Measurements from ENCODE around the gene NEK1.
"Not testable (repeated sequence)": the region's sequence is repeated elsewhere in the genome, so short reads cannot be mapped to it uniquely, and the experiment has no call there.

The NEK1 gene

DNA sequence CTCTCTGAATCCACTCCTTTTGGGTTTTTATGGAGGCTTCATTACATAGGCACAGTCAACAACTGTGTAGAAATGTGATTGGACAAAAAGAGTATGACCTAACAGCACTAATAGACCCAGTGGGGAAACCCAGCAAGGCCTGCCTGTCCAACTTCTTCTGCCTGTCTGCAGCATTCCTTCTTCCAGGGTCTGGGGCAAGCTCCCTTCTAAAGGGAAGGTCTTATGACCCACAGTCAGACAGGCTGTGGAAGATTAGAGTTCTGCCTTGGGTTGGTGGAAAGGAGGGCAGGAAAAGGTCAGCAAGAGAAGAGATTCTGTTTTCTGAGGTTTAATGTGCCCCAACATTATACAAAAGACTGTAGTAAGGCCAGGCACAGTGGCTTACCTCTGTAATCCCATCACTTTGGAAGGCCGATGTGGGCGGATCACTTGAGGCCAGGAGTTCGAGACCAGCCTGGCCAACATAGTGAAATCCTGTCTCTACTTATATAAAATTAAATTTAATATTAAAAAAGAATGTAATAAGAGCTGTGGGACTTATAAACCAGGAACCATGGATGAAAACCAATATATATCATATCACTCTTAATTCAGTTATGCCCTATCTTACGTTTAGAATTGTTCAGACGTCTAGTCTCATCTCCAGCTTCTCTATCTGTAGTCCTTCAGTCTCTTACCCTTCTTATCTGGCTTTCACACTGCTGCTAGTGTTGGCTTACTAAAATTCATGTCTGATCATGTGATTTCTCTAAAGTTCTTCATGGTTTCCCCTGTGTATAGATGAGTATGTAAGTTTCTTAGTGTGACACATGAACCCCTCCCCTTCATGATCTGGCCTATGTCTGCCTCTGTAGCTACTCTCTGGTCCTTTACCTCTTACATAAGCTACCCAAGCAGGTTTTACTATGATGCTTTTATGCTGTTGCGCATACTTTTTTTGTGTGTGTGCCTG, 14.2 kb upstream of the NEK1 start:
- DNase-seq (ENCODE audit: low spot score) = peak; percentile 6

GRCh38 chr4:169625886-169626285, 13.5 kb upstream of the NEK1 start:
- no peak for DNase-seq (ENCODE audit: low spot score)

DNA sequence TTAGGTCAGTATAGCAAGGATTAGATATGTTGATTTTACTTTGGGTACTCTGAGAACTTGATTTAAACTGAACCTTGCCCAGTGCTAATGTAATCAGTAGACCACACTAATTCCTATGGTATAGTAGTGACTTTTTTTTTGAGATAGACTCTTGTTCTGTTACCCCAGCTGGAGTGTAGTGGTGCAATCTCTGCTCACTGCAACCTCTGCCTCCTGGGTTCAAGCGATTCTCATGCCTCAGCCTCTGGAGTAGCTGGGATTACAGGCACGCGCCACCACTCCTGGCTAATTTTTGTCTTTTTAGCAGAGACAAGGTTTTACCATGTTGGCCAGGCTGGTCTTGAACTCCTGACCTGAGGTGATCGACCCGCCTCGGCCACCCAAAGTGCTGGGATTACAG, 11.6 kb upstream of the NEK1 start:
- DNase-seq (ENCODE audit: low spot score) = not testable (repeated sequence)

GRCh38 chr4:169622566-169622965, 10.2 kb upstream of the NEK1 start:
- no peak for DNase-seq (ENCODE audit: low spot score)

GRCh38 chr4:169621731-169622492, 9.5 kb upstream of the NEK1 start:
- DNase-seq (ENCODE audit: low spot score) = peak; percentile 87

DNA sequence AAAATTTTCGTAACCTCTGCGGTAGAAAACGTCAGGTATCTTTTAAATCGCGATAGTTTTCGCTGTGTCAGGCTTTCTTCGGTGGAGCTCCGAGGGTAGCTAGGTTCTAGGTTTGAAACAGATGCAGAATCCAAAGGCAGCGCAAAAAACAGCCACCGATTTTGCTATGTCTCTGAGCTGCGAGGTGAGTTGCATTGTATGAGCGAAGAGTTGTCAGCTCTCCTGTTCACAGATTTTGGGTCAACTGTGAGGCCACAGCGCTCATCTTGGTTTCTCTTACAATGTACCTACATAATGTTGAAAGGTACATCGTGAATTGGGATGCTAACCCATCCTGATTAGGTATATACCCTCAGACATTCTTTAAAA, 8.5 kb upstream of the NEK1 start:
- DNase-seq (ENCODE audit: low spot score) = peak; percentile 9

DNA sequence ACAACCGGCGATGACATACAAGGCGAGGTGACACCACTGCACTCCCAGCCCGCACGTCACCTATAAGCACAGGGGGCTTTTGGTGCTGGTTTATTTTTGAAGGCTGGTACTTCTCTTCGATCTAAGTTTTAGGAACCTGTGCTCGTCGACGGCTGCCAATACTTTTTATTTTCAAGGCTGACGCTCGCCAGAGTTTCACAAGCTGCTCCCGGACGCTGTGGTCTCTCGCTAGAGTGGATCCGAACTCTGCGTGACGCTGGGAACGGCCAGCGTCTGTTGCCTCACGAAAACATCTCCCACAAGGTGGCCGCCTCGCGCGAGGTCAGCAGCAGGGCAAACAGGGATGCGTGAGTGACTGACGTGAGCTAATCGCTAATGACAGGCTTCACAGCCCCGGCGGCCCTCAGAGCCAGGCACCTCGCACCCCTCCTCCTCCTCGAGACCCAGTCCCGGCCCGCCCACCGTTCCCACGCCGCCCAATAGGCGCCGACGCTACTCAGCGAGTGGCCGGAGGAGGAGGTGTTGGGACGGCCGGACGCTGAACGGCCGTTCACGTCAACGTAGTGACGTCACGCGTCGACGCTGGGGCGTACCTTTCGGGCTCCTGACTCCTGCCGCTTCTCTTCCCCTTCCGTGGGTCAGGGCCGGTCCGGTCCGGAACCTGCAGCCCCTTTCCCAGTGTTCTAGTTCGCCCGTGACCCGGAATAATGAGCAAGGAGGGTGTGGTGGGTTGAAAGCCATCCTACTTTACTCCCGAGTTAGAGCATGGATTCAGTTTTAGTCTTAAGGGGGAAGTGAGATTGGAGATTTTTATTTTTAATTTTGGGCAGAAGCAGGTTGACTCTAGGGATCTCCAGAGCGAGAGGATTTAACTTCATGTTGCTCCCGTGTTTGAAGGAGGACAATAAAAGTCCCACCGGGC, 7.8 kb upstream of the NEK1 start, which contains the start of gene CLCN3:
Gene CLCN3 (plus strand): TSS at position 621 of the 922 bp plus-strand sequence. CDS start 15,351 bp downstream, outside the sequence.
- peak; percentile 90 for DNase-seq (ENCODE audit: low spot score)

DNA sequence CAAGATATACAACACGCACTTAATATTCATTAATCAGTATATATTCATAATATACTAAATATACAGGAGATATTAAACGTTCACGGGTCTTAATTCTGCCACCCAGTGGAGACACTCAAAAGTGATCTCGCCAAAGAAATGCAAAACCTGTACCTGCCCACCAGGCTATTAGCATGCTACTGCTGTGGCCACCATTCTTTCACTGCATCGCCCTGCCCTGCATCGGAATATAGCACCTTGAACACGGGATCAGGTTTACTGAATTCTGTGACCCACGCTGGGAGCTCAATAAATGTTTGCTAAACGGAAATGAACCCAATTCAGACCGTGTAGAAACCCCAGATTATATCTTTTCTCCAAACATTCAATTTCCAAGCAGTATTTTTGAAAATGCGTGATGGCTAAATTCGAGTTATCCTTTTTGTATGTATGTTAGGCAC, 7.2 kb upstream of the NEK1 start:
- peak; percentile 71 for DNase-seq (ENCODE audit: low spot score)

- no peak for DNase-seq (ENCODE audit: low spot score)
Measured at GRCh38 chr4:169618986-169619385, 6.6 kb upstream of the NEK1 start.

DNA sequence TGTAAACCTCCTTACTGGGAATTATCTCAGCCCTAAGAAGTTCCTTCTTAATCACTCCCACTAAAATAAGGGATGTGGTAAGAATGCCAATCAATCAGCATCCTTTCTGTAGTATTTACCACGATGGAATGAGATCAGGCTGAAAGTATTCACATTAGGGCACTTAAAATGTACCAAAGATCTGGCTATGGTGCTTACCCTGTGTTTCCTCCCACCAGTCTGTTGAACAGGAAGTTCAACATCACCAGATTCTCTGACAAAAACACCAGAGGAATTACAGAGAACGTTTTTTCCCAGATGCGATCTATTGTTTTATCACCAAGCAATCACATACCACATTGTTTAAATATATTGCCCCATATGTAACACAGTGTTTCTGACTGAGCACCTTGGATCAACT, 5.9 kb upstream of the NEK1 start:
- peak; percentile 22 for DNase-seq (ENCODE audit: low spot score)

- no peak for DNase-seq (ENCODE audit: low spot score)
Measured at GRCh38 chr4:169617306-169617705, 4.9 kb upstream of the NEK1 start.

DNA sequence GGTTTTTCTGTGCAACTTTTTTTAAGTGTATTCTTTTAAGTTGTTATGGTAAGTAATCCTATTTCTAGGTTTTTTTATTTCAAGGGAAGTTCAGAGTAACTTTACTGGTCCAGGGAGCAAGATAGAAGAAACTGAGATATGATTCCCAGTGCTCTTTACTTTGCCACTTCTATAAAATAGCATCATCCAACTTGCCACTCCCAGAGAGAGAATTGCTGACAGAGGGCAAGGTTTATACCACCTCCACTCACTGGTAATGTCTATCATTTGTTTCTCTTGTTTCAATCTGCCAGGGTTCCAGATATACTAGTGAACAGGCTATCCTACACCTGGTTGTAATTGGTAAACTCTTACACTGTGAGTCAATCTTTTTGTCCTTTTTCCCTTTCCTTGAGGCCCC, 4.5 kb upstream of the NEK1 start:
- no peak for DNase-seq (ENCODE audit: low spot score)

GRCh38 chr4:169615467-169616106, 3.2 kb upstream of the NEK1 start:
- DNase-seq (ENCODE audit: low spot score) = peak; percentile 21

DNA sequence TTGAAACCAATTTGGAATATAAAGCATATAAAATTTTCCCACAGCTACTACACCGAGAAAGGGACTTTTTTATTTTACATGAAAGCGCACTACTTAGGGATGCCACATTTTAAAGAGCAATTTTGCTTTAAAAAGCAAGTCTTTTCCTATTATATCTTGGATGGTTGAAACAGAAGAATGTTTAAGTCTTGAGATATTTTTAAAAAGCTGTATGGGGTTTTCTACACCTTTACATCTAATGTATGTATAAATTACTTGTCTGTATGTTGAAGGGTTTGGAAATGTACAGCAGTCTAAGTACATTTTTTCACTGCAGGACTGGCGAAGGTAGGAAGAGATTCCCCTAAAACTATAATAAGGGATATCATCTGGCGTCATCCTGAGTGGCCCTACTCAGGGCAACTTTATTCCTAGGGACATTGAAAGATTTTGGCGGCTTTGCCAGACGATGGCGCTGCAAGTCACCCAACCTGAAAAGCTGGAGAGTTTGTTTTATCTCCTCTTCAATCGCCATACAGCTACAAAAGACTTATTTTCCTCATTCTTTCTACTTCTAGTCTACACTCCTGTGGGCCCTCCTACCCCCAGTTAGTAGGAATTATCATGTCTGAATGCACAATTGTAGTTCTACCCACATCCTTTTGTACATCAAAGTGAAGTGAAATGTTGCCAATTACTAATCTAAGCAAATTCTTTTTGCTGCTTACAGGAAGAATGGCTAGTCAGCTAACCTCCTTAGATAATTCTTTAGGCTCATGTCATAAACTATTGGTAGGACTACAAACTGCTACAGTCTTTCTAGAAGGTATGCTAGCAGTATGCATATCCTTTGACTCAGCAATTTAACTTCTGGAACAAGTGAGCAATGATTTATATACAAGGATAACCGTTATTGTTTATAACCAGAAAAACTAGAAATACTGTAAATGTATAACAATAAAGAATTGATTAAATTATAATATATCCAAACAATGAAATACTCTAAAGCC, 782 bp upstream of the NEK1 start:
- peak; percentile 78 for DNase-seq (ENCODE audit: low spot score)

GRCh38 chr4:169611157-169611556, 1.2 kb downstream of the NEK1 start:
- no peak for DNase-seq (ENCODE audit: low spot score)

DNA sequence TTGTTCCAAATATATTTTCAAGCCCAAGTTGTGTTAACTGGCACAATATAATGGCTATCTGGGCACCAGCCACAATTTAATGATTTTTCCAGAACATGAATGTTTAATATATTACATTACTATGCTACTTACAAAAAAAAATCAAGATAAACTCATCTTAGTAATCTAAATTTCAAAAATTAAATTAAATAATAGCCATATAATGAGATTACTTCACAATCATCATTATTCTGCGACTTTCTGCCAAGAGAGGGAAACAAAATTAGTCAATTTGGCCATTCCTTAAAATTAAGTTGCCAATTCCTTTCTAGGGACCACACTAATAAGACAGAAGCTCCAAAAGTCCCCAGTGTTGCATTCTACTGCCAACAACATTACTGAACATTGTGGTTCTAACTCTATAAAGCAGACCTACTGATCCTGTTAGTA, 7.5 kb downstream of the NEK1 start:
- DNase-seq (ENCODE audit: low spot score) = no peak

GRCh38 chr4:169604131-169604900, 8.1 kb downstream of the NEK1 start:
- DNase-seq (ENCODE audit: low spot score) = peak; percentile 39

- no peak for DNase-seq (ENCODE audit: low spot score)
Measured at GRCh38 chr4:169603312-169603711, 9.1 kb downstream of the NEK1 start.
